K562 (cell line): Measurements from ENCODE around the gene STIL.

Experiments
- ATF7 ChIP-seq: fragments of 450-650 bp; IDR thresholded peaks from 2 replicates; pipeline ENCODE4 v1.7.1; 2014; ENCODE audit warnings: mild to moderate bottlenecking, moderate library complexity
- HDAC2 ChIP-seq: fragments of 450-650 bp; IDR thresholded peaks from 2 replicates; pipeline ENCODE4 v1.6.1; 2016; ENCODE audit warnings: mild to moderate bottlenecking
- TF ChIP-seq, protein P1 (sequence below), 3 experiments: IDR thresholded peaks in 2 of 3; conservative IDR thresholded peaks in 1 of 3; 2 replicates each; pipeline ENCODE4 v1.5.1; 2011 to 2012; ENCODE audit warnings: low read length in 3 of 3, mild to moderate bottlenecking in 3 of 3, control low read depth in 2 of 3, improper control_type of control experiment in 1 of 3, inconsistent platforms in 1 of 3, low read depth in 1 of 3, mixed read lengths in 1 of 3, moderate library complexity in 1 of 3; ENCODE audit not compliant: insufficient read depth in 2 of 3
- TF ChIP-seq, protein P2 (sequence below): fragments of 450-650 bp; IDR thresholded peaks from 2 replicates; pipeline ENCODE4 v1.6.1; 2018; ENCODE audit warnings: mild to moderate bottlenecking, low read depth; ENCODE audit not compliant: partially characterized antibody

DNA sequence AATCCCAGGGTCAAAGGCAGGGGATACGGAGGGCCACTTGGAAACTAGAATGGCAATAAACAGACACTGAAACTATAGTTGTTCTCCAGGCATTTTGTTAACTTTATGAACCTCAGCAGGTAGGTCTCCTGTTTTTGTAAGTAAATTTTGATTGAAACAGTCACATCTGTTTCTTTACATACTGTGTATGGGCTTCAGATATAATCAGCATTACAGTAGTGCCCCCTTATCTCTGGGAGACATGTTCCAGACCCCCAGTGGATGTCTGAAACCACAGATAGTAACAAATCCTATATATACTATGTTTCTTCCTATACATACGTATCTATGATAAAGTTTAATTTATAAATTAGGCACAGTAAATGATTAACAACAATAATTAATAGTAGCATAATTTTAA lies 11.5 kb downstream of the STIL start:
- TF ChIP-seq, protein P1, sequence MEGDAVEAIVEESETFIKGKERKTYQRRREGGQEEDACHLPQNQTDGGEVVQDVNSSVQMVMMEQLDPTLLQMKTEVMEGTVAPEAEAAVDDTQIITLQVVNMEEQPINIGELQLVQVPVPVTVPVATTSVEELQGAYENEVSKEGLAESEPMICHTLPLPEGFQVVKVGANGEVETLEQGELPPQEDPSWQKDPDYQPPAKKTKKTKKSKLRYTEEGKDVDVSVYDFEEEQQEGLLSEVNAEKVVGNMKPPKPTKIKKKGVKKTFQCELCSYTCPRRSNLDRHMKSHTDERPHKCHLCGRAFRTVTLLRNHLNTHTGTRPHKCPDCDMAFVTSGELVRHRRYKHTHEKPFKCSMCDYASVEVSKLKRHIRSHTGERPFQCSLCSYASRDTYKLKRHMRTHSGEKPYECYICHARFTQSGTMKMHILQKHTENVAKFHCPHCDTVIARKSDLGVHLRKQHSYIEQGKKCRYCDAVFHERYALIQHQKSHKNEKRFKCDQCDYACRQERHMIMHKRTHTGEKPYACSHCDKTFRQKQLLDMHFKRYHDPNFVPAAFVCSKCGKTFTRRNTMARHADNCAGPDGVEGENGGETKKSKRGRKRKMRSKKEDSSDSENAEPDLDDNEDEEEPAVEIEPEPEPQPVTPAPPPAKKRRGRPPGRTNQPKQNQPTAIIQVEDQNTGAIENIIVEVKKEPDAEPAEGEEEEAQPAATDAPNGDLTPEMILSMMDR (IDR thresholded peaks at IDR 0.05 in 2 of 3, conservative IDR thresholded peaks at IDR 0.05 in 1 of 3; ENCODE audit: insufficient read depth in 2 of 3, low read depth in 1 of 3, low read length in 3 of 3) = no peak
- TF ChIP-seq ATF7 (no peak), HDAC2 (no peak)
- TF ChIP-seq, protein P2, sequence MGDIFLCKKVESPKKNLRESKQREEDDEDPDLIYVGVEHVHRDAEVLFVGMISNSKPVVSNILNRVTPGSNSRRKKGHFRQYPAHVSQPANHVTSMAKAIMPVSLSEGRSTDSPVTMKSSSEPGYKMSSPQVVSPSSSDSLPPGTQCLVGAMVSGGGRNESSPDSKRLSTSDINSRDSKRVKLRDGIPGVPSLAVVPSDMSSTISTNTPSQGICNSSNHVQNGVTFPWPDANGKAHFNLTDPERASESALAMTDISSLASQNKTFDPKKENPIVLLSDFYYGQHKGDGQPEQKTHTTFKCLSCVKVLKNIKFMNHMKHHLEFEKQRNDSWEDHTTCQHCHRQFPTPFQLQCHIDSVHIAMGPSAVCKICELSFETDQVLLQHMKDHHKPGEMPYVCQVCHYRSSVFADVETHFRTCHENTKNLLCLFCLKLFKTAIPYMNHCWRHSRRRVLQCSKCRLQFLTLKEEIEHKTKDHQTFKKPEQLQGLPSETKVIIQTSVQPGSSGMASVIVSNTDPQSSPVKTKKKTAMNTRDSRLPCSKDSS = no peak
